HG03575 (cell line): ENCODE measurements around the gene DDN.

Source experiments
- ATAC-seq: cut with Tn5 transposase; IDR thresholded peaks from one replicate; pipeline ENCODE4 v1.9.1; 2021; ENCODE audit not compliant: unreplicated experiment, insufficient number of reproducible peaks, low FRiP score; ENCODE audit errors: extremely low read depth

Gene DDN

DNA sequence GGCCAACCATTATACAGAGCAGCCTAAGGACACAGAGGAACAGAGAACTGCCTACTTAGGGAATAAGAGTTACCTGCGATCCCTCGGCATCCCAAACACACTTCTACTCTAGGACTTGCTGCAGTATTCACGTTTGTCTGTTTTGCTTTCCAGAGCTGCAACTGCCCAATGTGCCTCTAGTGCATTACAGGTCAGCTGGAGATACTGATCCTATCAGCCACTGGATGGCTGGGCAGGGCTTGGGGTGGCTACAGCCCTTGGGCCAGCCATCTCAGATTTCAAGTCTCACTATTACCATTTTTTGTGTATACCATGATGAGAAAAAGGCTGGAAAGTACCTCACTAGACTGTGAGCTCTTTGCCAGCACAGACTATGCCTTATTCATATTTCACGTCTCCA is 46.5 kb downstream of the DDN start:
- ATAC-seq = no peak

GRCh38 chr12:48947727-48948126 is 51.4 kb downstream of the DDN start:
- no peak for ATAC-seq

- ATAC-seq = no peak
Measured at GRCh38 chr12:48946943-48947342, 52.2 kb downstream of the DDN start.

DNA sequence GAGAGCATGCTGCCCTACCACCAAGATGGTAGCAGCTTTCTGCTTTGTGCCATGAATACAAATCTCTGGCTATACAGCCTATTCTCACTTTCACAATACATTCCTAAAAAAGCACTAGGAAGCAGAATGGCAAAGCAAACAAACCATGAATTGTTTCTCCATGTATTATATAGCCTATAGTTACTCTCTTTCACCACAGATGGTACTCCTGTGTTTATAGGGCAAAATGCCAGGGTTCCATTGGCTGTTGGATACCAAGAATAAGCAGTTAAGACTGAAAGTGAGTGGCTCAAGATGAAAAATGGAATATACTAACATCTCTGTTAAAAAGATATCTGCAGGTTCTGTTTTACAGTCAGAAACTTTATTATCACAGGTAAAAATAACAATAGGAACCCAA is 53.0 kb downstream of the DDN start:
- ATAC-seq = no peak
